ENCODE data around the gene ERC2.

Gene ERC2

DNA sequence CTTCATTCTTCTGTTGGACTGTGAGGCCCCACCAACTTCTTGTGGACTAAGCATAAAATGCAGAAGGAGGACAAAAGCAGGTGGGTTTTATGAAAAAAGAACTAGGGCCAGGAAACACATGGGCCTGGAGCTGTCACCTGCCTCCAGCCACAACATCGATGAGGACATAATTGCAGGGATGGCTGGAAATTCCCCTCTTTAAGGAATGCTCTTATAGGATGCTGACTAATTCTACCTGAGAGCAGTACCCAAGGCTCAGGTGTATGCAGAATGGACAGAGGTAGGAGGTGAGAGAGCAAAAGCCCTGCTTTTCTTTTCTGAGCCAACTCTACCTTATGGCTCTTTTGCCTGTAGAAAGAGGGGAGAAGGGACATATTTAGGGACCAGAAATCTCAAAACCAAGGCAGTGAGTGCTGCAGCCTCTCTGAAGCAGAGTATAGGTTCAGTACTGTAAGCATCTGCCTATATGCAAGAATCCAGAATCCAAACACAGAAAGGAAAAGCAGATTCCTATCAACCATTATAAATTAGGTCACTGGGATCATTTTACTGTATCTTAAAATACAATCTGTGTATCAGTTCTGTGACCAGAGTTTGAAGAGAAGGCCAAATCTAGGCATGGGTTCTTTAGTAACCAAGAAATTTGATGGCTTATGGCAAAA lies 775.8 kb downstream of the ERC2 start:
- FAIRE-seq: no peak

DNA sequence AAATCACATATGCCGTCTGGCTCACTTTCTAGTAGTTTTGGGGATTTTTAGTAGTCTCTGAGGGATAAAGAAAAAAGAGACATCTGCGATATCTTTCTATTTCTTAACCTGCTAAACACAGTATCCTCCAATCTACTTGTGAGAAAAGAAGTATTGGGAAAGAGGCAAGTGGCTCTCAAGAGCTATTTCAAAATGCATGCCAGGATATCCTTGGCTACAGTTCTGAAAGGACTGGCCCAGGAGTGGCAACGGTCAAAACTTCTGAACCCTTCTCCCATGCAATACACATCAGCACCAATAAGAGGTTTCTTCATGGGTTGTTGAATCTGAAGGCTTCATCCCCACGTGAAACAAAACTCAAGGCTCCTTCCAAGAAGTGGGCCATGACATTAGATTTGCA lies 777.1 kb downstream of the ERC2 start:
- no peak for FAIRE-seq

DNA sequence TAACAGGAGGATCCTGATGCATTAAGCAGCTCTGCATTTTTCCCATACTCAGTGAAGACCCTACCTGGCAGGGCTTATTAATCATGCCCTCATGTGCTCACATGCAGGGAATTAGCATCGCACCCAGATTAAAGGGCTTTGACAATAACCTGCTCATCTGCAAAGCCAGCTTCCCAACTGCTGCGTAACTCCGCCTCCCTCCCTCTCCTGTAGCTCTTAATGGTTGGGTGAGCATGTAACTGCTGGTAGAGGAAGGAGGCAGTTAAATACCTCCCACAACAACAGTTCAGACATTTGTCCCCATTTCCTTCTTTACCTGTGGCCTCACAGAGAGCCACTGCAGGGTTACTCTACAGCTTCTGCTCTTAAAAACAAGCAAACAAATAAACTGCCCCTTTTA lies 777.5 kb downstream of the ERC2 start:
- no peak for FAIRE-seq

DNA sequence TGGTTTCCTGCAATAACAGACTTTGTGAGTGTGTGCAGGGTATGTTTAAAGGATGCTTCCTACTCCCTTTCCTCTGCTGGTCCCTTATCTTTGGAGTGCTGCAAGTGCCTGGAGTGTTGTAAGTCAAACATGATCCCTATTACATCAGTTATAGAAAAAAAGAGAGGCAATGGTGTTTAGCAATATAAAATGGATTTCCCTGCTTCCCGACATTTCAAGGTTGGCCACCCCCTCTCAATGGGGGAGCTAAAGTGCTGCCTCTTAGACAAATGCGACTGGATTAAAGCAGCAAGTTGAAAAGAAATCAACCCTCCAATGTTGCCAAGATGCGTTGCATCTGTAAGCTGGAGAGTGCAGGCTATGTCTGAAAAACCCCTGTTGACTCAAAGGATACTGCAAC lies 778.1 kb downstream of the ERC2 start:
- no peak for FAIRE-seq

DNA sequence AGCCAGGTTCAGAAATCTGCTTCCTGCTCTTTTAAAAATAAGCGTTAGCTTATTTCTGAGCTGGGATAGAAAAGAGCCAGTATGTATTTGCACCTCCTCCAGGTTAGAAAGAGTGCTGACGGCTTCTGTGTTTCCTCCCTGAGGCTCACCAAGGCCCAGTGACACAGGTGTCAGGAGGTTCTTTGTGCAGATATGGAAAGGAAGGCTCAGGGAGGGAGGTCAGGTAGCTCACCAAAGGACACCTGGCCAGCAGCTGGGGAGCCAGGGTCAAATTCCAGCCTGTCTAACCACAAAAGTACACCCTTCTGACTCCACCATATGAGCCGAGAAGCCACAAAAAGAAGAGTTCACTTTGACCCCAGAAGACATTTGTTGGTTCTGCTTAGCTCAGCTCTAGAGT lies 780.1 kb downstream of the ERC2 start:
- no peak for FAIRE-seq

DNA sequence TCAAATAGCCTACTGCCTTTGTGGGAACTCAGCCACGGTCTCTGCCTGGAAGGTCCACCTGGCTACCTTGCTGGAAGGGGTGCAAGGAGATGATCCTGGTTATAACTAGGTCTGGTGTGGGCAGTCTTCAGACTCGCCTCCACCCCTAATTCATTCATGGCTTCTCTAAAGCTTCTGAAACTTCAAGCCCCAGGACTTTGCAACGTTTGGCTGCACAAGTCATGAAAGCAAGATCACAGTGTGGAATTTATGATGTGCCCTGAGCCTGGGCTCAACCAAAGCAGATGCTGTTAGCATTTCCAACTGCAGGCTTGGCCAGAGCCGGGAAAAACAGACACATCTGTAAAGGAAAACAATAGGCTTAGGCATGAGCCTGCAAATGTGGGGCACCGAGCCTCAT lies 780.7 kb downstream of the ERC2 start:
- FAIRE-seq: no peak

DNA sequence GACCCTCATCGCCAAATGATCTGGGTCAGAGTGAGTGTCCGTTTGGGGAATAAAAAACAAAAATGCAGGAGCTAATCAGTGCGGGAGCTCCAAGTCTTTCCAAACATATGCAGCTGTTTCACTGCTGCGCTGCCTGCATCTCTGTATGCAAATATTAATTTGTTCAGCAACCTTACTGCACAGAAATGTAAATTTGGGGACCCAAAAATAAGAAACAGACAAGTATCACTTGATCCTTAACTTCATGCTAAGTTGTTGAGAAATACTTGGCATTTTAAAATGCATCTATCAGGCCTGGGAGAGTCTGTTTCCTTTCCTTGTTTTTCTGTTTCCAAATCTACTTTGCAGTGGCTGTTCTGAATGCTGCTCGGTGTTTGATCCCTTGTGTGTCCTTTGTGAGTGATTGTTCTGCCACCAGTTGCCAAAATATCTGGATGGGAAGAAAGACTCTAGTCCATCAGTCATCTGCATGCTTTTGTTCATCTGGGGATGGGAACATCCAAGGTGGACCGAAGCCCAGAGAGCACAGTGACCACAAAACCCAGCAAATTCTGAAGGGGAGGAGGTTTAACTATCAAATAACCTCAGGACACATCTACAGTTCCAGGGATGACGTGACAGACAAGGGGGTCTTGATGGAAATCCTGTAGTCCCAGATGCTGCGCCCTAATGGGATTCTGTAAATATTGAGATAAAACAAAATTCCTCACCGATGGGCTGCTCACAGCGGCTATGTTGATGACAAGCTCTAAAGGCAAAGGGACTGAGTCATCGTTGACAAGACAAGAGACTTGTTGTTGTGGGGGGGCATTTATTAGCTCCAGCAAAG lies 781.6 kb downstream of the ERC2 start:
- FAIRE-seq: no peak

DNA sequence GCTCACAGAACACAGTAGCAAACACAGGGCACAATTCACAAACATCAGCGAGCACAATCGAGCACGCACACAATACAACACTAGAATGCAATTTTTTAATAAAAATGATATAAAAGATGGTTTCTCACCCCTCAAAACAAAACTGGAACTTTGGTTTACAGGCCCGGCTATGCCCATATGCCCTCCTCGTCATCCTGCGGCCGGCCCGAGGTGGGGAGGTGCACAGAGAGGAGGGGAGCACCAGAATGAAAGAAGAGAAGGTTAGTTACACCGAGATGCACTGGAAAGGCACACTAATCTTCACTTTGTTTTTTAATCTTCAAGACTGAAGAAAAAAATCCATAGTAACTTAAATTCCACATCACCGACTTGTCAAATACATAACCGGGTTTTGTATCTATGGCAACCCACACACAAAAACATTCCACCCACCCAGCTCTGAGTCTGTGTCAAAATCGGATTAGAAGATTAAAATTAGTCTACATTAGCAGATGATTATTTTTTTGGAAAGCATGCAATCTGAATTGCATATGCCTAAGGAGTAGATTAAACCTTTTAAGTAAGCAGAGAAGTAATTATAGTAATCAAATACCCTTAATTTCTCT lies 784.5 kb downstream of the ERC2 start:
- no peak for FAIRE-seq

DNA sequence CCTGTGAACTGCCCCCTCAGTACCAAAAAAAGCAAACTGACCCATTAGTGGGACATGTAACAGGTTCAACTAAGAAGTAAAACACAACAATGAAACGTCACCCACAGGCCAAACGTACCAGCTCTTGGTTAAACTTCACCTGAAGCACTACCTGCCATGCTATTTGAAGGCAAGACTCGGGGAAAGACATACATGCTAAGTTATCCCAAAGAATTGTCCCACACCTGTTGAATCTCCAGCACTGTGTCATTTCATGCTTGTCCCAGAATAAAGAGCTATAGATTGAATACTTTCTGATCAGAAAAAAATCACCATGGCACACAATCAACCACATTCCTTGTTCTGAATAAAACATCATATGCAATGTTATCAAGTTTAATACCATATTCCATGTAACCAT lies 785.8 kb downstream of the ERC2 start:
- no peak for FAIRE-seq

DNA sequence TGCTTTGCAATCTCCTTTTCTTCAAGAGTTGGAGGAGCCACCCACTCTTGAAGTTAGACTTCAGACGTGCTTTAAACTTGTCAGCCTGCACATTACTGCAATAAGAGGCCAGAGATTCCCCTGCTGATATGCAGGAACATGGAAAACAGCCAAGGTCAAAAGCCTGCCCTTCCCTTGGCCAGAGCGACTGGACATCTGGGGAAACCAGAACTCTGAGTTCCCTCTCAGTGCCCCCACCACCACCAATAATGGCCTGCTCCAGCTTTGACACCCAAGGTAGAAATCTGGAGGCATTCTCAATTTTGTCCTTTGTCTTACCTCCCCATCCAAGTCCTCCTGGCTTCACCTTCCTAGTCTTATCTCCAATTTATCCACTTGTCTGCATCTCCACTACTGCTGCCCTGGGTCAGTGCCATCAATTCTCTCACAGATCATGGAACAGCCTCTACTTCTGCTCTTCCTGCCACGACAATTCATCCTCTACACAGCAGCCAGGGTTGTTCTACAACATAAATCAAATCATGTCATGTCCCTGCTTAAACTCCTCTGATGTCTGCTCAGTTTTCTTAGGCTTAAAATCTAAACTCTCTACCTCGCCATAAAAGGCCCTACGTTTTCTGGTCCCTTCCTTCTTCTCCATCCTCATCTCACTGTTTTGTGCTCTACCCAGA lies 789.6 kb downstream of the ERC2 start:
- FAIRE-seq: no peak

DNA sequence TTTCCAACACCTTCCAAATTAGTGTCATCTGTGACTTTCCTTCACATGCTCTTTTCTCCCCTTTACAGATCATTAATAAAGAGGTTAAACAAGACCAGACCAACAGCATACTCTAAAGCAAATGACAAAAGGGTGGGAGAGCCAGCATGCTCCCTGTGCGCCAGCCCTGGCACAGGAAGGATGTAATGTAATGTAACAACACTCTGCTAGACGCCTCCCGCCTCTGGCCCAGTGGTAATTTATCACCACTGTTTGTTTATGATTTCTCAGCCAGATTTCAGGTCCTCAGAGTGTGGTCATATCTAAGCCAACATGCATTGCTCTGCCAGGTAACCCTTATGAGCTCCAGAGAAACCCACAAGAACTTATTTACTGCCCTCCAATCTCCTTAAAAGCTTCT lies 791.6 kb downstream of the ERC2 start:
- no peak for FAIRE-seq

DNA sequence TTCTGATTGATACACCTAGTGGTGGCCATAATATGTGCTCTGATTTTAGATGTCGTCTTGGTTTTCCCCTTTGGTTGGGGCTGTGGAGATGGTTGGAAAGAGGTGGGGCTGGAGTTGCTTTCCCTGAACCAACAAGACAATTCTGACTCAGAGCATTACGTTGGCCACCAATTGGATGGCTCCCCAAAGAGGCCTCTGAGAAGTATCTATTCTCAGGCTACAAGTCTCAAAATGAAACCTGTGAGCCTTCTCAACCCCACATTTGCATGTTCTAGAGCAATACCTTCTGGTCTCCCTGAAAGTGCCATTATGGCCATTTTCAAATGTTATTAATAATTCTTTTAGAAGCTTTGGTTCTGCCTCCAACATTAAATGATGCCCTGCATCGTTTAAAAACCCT lies 792.8 kb downstream of the ERC2 start:
- no peak for FAIRE-seq

DNA sequence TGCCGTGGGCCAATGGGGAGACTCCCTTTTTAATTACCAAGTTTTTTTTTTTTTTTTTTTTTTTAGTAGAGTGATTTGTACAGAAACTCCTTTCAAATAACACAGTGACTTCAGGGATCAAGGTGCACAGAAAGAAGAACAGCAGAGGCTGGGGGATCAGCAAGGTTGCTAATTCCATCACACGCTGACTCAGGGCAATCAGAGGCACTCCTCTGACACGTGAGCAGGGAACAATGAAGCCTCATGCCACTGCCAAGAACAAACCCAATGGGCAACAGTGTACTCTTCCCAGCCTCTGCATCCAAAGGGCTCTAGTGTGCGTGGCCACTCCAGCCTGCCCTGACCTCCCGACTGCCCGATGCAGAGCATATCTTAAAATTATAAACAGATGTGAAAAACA lies 794.5 kb downstream of the ERC2 start:
- no peak for FAIRE-seq

DNA sequence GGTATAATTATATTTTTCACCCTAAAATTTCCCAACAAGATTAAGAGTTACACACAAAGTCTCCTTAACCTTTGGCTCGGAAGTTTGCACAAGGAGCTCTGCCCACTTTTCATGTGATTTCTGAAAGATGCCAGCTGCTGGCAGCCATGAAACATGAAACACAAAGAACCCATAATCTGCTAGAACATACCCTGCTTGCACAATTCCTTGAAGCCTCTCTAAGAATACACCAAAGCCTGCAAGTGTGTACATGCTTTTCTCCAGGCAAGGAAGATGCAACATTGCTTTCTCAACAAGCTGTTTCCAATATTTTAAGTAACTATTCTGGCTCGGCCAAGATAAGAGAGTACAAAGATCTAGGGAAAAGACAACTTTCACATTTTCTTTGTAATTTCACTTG lies 799.1 kb downstream of the ERC2 start:
- no peak for FAIRE-seq

DNA sequence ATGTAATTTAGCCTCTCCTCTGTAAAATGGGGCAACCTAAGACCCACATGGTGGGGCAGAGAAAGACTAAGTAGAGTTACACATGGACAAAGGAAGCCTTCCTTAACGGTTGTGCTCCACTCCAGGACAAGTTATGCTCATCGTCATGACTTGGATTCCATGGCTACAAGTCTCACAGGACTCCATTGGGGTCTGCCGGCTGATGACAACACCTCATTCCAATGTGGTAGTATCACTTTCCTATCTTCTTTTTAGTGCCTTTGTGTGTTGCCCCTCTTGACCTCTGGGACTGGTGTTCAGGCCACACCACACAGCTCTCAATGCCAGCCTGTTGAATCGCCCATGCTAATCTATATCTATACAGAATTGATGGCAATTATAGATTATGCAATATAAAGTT lies 799.9 kb downstream of the ERC2 start:
- no peak for FAIRE-seq

DNA sequence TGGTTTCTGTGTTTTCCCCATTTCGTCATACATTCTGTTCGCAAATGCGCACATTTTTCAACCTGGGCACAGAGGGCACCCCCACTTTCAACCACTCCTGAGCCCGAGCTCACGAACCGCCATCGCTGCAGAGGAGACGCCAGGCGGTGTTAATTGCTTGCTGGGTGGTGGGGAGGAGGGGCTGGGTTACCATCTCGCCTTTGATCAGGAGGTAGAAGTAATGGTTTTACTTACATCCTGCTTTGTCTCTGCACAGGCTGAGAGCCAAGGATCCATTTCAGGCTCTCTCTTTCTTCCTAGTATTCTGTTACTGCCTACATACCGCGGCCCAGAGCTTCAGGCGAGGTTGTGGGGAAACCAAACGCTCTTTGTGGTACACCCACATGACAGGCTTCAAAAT lies 803.9 kb downstream of the ERC2 start:
- no peak for FAIRE-seq

DNA sequence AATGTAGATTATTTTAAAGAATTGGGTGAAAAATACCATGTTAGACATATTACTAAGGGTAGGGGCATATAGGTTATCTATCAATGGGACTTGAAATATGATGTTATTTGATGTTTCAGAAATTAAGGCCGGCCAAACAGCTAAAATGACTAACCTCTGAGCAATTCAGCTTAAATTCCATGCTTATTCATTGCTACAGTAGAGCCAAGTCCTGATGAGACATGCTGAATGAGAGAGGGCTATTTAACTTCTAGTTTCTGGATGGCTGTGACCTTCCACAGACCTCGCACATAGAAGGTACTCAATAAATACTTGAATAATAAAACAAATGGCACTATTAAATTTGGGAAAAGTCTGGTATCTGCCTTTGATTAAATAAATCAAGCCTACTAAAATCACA lies 805.6 kb downstream of the ERC2 start:
- FAIRE-seq: no peak

DNA sequence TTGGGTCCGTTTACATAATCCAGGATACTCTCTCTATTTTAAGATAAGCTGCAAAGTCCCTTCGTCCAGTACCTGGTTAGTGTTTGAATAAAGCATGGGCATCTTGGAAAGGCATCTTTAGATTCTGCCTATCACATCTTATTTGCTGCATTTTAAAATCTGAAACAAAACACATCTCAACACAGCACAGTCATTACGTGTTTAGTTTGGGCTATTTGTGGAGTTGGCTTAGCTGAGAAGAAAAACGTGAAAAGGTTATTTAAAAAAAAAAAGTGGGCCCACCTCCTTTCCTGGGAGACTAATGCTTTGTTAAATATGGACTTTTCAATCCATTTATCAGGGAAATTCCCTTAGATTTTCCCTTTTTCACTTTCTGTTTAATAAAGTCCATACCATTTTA lies 806.7 kb downstream of the ERC2 start:
- no peak for FAIRE-seq

DNA sequence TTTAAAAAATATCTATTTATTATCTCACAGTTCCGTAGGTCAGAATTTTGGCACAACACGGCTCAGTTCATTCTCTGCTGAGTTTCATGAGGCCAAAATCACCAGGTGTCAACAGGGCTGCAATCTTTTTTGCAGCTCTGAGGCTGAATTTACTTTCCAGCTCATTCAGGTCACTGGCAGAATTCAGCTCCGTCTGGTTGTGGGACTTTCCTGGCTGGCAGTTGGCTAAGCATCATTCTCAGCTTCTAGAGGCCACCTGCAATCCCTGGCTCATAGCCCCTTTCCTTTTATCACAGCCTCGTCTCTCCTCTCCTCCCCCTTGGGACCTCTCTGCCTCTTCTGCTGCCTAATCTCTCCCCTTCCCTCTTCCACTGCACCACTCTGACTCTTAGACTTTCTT lies 807.1 kb downstream of the ERC2 start:
- FAIRE-seq: no peak

DNA sequence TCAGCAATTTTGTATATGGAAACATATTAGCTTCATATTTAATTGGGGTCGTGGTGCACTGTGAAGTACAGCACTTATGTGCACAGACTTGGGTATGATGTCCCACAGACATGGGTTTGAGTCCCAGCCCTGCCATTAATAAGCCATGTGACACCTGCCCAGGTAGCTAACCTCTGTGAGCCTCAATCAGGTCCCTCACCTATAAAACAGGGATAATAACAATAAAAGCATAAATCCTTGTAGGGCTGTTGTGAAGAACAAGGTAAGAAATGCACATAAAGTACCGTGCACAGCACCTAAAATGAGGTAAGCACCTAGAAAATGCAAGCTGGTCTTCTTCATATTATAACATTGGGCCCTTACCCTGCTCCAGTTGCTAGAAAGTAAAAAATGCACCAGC lies 807.6 kb downstream of the ERC2 start:
- no peak for FAIRE-seq

DNA sequence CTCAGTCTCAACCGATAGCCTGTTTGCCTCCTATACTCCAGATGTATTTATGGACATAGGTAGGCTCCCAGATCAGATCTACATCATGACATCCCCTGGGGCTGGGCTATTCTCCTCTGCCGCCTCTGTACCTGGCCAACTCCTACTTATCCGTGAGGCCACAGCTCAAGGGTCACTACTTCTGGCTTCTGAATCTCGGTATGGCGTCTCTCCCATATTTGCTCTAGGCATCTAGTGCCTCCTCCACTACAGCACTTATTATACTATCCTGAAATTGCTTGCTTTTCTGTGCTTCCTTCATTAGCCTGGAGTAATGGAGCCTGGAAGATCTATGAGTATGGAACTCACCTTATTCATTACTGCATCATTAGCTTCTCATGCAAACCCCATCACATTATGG lies 808.6 kb downstream of the ERC2 start:
- FAIRE-seq: no peak

DNA sequence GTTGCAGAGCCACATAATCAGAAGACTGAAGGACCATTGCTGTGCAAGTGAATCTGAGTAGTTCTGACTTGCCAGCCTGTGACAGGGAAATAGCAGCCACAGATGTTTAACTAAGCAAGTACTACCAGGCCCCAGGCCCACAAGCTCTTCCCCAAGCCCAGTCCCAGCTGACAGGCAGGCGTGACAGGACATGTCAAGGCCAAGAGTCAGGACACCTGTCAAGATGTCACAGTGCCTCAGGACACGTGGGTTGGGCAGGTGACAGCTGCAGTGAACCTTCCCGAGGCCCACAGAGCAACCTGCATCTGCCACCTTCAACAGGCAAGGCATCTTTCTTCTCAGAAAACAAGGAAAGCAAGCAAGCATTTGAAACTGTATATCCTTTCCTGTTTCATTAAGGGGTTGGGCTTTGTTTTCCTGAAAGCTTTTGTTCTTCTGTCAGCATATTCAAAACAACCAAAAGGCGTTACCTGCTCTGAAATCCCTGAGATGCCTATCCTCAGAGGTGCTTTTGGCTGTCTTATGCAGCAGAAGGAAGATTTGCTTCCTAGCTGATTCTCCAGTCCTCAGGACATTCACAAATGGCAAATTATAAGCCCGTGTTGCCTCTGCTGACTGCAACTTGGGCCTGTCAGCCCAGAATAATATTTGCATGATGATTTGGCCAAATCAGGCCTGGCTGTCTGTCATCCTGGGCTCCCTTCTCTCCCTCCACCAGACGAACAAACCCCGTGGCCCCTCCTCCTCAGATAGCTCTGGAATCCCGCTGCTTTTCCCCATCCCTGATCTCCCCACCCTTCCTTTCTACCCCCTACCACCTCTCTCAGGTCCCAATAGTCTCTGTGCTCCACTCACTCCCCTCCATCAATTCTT lies 809.3 kb downstream of the ERC2 start:
- no peak for FAIRE-seq

DNA sequence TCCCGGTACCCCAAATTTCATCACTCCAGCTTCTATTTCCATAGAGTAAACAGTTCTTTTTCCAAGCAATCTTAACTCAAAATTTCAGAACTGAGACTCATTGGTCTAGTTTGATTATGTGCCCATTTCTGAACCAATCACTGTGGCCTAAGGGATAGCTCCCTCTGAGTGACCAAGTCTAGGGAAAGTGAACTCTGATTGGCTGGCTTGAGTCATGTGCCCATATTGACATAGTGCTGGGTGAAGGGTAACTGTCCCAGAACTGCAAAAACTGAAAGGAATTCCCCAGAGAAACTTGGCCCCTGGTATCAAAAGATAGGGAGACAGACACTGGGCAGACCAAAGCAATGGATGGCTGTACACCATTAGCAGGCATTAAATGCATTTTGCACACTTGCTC lies 810.0 kb downstream of the ERC2 start:
- no peak for FAIRE-seq

Measured in A204.1 (cell line).